Natural killer cell (primary cell): ENCODE data around the gene LARP1. TPM values are rescaled to one million over a fixed set of nuclear protein-coding genes. Genes with fewer than 3 reads are reported as not detected.

Source experiments
- ATAC-seq, 3 donors: fragments of 150-1000 bp in 2 of 3; fragments of 200-7000 bp in 1 of 3; cut with Tn5 transposase; 1 replicate in 1 of 3; 2 replicates in 2 of 3; pipeline ENCODE4 v1.10.0; 2021; ENCODE audit warnings: mild to moderate bottlenecking in 2 of 3, moderate library complexity in 2 of 3
- DNase-seq, 2 donors: peaks; one replicate each; pipeline versions ENCODE4 v3.0.0 to v3.0.0-alpha.2; 2013 to 2021; ENCODE audit warnings: mixed read lengths in 1 of 2
- H3K27ac ChIP-seq: one replicate; pipeline ENCODE4 v1.5.1; 2013; ENCODE audit warnings: mild to moderate bottlenecking, low read length
- H3K27me3 ChIP-seq: one replicate; pipeline ENCODE4 v1.6.1; 2013; ENCODE audit warnings: low read length; ENCODE audit not compliant: control insufficient read depth, insufficient read depth
- H3K36me3 ChIP-seq: one replicate; pipeline ENCODE4 v1.6.1; 2013; ENCODE audit warnings: low read length; ENCODE audit not compliant: control insufficient read depth, insufficient read depth
- H3K4me1 ChIP-seq: one replicate; pipeline ENCODE4 v1.6.1; 2013; ENCODE audit warnings: low read length; ENCODE audit not compliant: control insufficient read depth, insufficient read depth
- H3K4me3 ChIP-seq: one replicate; pipeline ENCODE4 v1.5.1; 2013; ENCODE audit warnings: low read length
- H3K9me3 ChIP-seq: one replicate; pipeline ENCODE4 v1.6.1; 2013; ENCODE audit warnings: low read length; ENCODE audit not compliant: control insufficient read depth, insufficient read depth
- H3K27ac Mint-ChIP-seq, 2 donors: one replicate each; pipeline ENCODE4 v1.8.0; 2022; ENCODE audit warnings: mild to moderate bottlenecking in 2 of 2, mixed read lengths in 2 of 2, moderate library complexity in 1 of 2
- H3K27me3 Mint-ChIP-seq, 2 donors: one replicate each; pipeline ENCODE4 v1.8.0; 2022; ENCODE audit warnings: low read depth in 2 of 2, mixed read lengths in 2 of 2
- H3K36me3 Mint-ChIP-seq: one replicate; pipeline ENCODE4 v1.8.0; 2022; ENCODE audit warnings: mixed read lengths
- H3K4me1 Mint-ChIP-seq, 2 donors: one replicate each; pipeline ENCODE4 v1.8.0; 2022; ENCODE audit warnings: mixed read lengths in 2 of 2
- H3K4me3 Mint-ChIP-seq: one replicate; pipeline ENCODE4 v1.8.0; 2022; ENCODE audit warnings: mild to moderate bottlenecking, moderate library complexity, mixed read lengths
- H3K9me3 Mint-ChIP-seq, 2 donors: one replicate each; pipeline ENCODE4 v1.8.0; 2022; ENCODE audit warnings: mixed read lengths in 2 of 2
- WGBS: methylation state at CpG from one replicate; pipeline ENCODE4 v1.1.7; 2013; ENCODE audit warnings: missing lambda C conversion rate; ENCODE audit not compliant: insufficient coverage; 5-methylcytosine and 5-hydroxymethylcytosine counted together
- intact Hi-C: fragments of 100-400 bp; cut with micrococcal nuclease; formaldehyde crosslinking; loops from one replicate; pipeline ENCODE4 v1.14.2; 2022
- total RNA-seq, 4 donors: library from RNA; stranded (reverse); fragments of 120-200 nt in 1 of 4; gene quantifications; one replicate each; pipeline versions ENCODE4 v1.2.3 to v1.2.4, GENCODE V29; 2013 to 2022
- TF ChIP-seq, protein P1 (sequence below): fragments of 200-600 bp; IDR thresholded peaks from one replicate; pipeline ENCODE4 v1.8.0; 2022; ENCODE audit warnings: antibody characterized with exemption

LARP1 gene
- total RNA-seq, 3 donors from 2014 or later (not counting 1 experiment from before 2014, with no cell fraction given), result 103 to 117 (median 112) TPM

GRCh38 chr5:154806176-154806575 is 51.0 kb downstream of the LARP1 start:
- no peaks in the 10 kb centered on the region for H3K9me3 Mint-ChIP-seq

GRCh38 chr5:154811239-154811638 is 56.1 kb downstream of the LARP1 start:
- intact Hi-C loops, result no loop called here
- Mint-ChIP-seq H3K36me3 (peaks cover 11% of the 10 kb centered on the region), H3K4me3 (no peak overlapping the region), H3K9me3 (no peaks in the 10 kb centered on the region), H3K27ac (no peak overlapping the region), H3K27me3 (no peaks in the 10 kb centered on the region), H3K4me1 (peaks cover 29% of the 10 kb centered on the region in 2 donors)
- ATAC-seq, result no peak
- no peak overlapping the region for H3K27ac ChIP-seq
- no peak for DNase-seq
- no peak overlapping the region for H3K4me3 ChIP-seq
- H3K27me3 ChIP-seq, result no peaks in the 10 kb centered on the region
- no peaks in the 10 kb centered on the region for H3K9me3 ChIP-seq
- 97% methylated on average over 7 of the region's 7 CpGs for WGBS
- H3K36me3 ChIP-seq, result peaks cover 52% of the 10 kb centered on the region
- peaks cover 21% of the 10 kb centered on the region for H3K4me1 ChIP-seq
- TF ChIP-seq, protein P1, sequence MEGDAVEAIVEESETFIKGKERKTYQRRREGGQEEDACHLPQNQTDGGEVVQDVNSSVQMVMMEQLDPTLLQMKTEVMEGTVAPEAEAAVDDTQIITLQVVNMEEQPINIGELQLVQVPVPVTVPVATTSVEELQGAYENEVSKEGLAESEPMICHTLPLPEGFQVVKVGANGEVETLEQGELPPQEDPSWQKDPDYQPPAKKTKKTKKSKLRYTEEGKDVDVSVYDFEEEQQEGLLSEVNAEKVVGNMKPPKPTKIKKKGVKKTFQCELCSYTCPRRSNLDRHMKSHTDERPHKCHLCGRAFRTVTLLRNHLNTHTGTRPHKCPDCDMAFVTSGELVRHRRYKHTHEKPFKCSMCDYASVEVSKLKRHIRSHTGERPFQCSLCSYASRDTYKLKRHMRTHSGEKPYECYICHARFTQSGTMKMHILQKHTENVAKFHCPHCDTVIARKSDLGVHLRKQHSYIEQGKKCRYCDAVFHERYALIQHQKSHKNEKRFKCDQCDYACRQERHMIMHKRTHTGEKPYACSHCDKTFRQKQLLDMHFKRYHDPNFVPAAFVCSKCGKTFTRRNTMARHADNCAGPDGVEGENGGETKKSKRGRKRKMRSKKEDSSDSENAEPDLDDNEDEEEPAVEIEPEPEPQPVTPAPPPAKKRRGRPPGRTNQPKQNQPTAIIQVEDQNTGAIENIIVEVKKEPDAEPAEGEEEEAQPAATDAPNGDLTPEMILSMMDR, result no peak

More at GRCh38 chr5:154806176-154806575, 51.0 kb downstream of the LARP1 start:
- Mint-ChIP-seq H3K4me1 (no peaks in the 10 kb centered on the region), H3K36me3 (peaks cover 14% of the 10 kb centered on the region), H3K4me3 (no peak overlapping the region), H3K27ac (peak overlapping the region in 1 of 2 donors; percentile 41), H3K27me3 (no peaks in the 10 kb centered on the region)
- intact Hi-C loops, result no loop called here
- WGBS, result 96% methylated on average over 4 of the region's 4 CpGs
- Histone ChIP-seq H3K27ac (no peak overlapping the region), H3K27me3 (no peaks in the 10 kb centered on the region), H3K9me3 (no peaks in the 10 kb centered on the region), H3K36me3 (peaks cover 82% of the 10 kb centered on the region), H3K4me1 (no peaks in the 10 kb centered on the region), H3K4me3 (no peak overlapping the region)
- DNase-seq, result no peak
- ATAC-seq, result no peak
- TF ChIP-seq, protein P1, result no peak

DNA sequence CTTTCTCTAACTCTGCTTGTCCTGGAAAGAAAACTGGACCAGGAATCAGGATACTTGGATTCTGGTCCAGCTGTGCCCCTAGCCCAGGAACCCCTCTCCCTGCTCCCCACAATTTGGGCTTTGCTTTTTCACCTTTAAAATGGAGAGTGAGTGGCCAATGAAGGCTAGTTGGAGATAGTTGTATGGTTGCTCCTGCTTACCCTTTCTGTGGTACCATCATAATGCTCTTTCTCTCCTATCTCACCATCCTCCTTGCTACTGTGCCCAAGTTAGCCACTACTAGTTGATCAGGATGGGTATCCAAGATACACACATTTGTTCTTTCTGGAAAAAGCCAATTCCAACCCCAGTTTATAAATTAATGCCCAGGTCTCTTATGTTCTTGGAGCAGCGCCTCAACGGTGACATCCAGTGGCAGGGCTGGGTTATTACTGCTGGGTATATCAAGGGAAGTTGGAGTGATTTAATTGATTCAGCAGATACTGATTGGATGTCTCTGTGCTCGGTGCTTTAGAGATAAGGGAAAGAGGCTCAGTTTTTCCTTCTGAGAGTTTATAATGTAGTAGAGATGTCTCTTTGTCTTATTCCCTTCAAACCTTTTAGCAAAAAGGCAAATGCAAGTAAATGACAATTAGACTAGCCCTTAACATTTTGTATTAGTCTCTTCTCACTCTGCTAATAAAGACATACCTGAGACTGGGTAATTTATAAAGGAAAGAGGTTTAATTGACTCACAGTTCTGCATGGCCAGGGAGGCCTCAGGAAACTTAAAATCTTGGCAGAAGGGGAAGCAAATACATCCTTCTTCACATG is 56.7 kb downstream of the LARP1 start:
- no peaks in the 10 kb centered on the region for H3K9me3 ChIP-seq
- H3K4me1 ChIP-seq, result peaks cover 21% of the 10 kb centered on the region
- no peaks in the 10 kb centered on the region for H3K27me3 Mint-ChIP-seq
- no peak overlapping the region for H3K27ac ChIP-seq
- intact Hi-C loops, result loop anchor here (1.0 to 2.0 kb wide), 2 partner anchors 57 to 162 kb away; partner anchors contain the start of gene LARP1
- peak overlapping the region; percentile 7 for H3K4me3 Mint-ChIP-seq
- H3K36me3 Mint-ChIP-seq, result peaks cover 16% of the 10 kb centered on the region
- no peak overlapping the region for H3K4me3 ChIP-seq
- DNase-seq (peak; percentile 45 to 82), ATAC-seq (peak; percentile 81 to 92 (median 84))
- peak overlapping the region in 1 of 2 donors; percentile 50 for H3K27ac Mint-ChIP-seq
- 55% methylated on average over 3 of the region's 3 CpGs for WGBS
- H3K9me3 Mint-ChIP-seq, result no peaks in the 10 kb centered on the region
- H3K4me1 Mint-ChIP-seq, result peaks cover 29 to 34% of the 10 kb centered on the region in 2 donors
- H3K36me3 ChIP-seq, result peaks cover 46% of the 10 kb centered on the region
- no peaks in the 10 kb centered on the region for H3K27me3 ChIP-seq
- TF ChIP-seq, protein P1, result peak; percentile 81
